ENCODE results near the gene ACIN1.
"Not testable (repeated sequence)": the region's sequence is repeated elsewhere in the genome, so short reads cannot be mapped to it uniquely, and the experiment has no call there.

The ACIN1 gene

DNA sequence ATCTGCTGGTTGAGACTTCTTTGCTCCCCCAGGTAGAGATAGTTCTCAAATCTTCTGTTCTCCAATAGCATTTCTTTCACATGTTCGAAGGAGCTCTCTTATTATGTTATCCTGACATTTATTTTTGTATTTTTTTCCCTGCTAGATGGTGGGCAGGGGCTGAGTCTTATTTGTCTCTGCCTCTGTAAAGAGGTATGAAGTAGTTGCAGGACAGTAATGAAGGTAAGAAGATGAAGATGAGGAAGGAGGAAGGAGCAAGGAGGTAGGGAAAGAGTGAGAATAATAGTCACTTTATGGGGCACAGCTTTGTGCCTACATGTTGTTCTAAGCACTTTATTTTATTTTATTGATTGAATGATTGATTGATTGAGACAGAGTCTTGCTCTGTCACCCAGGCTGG, 14.8 kb upstream of the ACIN1 start:
- Histone ChIP-seq H3F3A (ENCODE audit: insufficient read depth) (no peaks in the 10 kb centered on the region), H3K9ac (ENCODE audit: low read length) (no peak overlapping the region), H3K4me3 (ENCODE audit: insufficient read depth, low read length, poor library complexity, severe bottlenecking) (no peak overlapping the region), H4K20me1 (ENCODE audit: low read depth, low read length) (no peaks in the 10 kb centered on the region), H3K9me2 (replicated peaks; ENCODE audit: insufficient read depth, low read length) (no peaks in the 10 kb centered on the region), H3K36me3 (ENCODE audit: low read length) (no peaks in the 10 kb centered on the region), H3K27me3 (ENCODE audit: low read length) (no peaks in the 10 kb centered on the region), H3K27ac (ENCODE audit: low read depth, low read length) (no peak overlapping the region), H3K9me3 (ENCODE audit: insufficient read depth, low read length) (no peaks in the 10 kb centered on the region), H3K79me2 (ENCODE audit: insufficient read depth, low read length) (no peaks in the 10 kb centered on the region), H3K4me2 (ENCODE audit: low read depth, low read length, poor library complexity, severe bottlenecking) (no peak overlapping the region), H2AFZ (ENCODE audit: low read depth, low read length, severe bottlenecking) (no peak overlapping the region)
- no peak for TF ChIP-seq EZH2phosphoT487 (conservative IDR thresholded peaks at IDR 0.05; ENCODE audit: low read length)
- TF ChIP-seq, protein P1, sequence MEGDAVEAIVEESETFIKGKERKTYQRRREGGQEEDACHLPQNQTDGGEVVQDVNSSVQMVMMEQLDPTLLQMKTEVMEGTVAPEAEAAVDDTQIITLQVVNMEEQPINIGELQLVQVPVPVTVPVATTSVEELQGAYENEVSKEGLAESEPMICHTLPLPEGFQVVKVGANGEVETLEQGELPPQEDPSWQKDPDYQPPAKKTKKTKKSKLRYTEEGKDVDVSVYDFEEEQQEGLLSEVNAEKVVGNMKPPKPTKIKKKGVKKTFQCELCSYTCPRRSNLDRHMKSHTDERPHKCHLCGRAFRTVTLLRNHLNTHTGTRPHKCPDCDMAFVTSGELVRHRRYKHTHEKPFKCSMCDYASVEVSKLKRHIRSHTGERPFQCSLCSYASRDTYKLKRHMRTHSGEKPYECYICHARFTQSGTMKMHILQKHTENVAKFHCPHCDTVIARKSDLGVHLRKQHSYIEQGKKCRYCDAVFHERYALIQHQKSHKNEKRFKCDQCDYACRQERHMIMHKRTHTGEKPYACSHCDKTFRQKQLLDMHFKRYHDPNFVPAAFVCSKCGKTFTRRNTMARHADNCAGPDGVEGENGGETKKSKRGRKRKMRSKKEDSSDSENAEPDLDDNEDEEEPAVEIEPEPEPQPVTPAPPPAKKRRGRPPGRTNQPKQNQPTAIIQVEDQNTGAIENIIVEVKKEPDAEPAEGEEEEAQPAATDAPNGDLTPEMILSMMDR (IDR thresholded peaks at IDR 0.05; ENCODE audit: insufficient read depth, low read length, poor library complexity, severe bottlenecking): no peak

DNA sequence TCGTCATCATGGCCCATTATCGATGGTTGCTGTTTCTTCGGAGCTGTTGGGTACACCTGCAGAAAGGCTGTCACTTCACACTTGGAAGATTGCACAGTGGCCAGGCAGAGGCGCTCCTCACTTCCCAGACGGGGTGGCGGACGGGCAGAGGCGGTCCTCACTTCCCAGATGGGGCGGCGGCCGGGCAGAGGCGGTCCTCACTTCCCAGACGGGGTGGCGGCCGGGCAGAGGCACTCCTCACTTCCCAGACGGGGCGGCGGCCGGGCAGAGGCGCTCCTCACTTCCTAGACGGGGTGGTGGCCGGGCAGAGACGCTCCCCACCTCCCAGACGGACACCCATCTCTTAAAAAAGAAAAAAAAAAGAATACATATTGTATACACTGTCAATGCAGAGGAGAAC, 13.2 kb upstream of the ACIN1 start:
- H3K4me2 ChIP-seq (ENCODE audit: low read depth, low read length, poor library complexity, severe bottlenecking); H3K9ac ChIP-seq (ENCODE audit: low read length); H3K27me3 ChIP-seq (ENCODE audit: low read length); H3K9me3 ChIP-seq (ENCODE audit: insufficient read depth, low read length); H3K79me2 ChIP-seq (ENCODE audit: insufficient read depth, low read length); H3F3A ChIP-seq (ENCODE audit: insufficient read depth); H3K4me3 ChIP-seq (ENCODE audit: insufficient read depth, low read length, poor library complexity, severe bottlenecking); H3K36me3 ChIP-seq (ENCODE audit: low read length); H2AFZ ChIP-seq (ENCODE audit: low read depth, low read length, severe bottlenecking); H3K9me2 ChIP-seq (replicated peaks; ENCODE audit: insufficient read depth, low read length); H4K20me1 ChIP-seq (ENCODE audit: low read depth, low read length); H3K27ac ChIP-seq (ENCODE audit: low read depth, low read length): not testable (repeated sequence)

DNA sequence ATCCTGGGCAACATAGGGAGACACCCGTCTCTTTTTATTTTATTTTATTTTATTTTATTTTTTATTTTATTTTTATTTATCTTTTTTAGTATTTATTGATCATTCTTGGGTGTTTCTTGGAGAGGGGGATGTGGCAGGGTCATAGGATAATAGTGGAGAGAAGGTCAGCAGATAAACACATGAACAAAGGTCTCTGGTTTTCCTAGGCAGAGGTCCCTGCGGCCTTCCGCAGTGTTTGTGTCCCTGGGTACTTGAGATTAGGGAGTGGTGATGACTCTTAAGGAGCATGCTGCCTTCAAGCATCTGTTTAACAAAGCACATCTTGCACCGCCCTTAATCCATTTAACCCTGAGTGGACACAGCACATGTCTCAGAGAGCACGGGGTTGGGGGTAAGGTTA, 12.7 kb upstream of the ACIN1 start:
- H4K20me1 ChIP-seq (ENCODE audit: low read depth, low read length); H3F3A ChIP-seq (ENCODE audit: insufficient read depth); H3K9ac ChIP-seq (ENCODE audit: low read length); H3K4me3 ChIP-seq (ENCODE audit: insufficient read depth, low read length, poor library complexity, severe bottlenecking); H3K9me2 ChIP-seq (replicated peaks; ENCODE audit: insufficient read depth, low read length); H3K9me3 ChIP-seq (ENCODE audit: insufficient read depth, low read length); H3K27me3 ChIP-seq (ENCODE audit: low read length); H3K79me2 ChIP-seq (ENCODE audit: insufficient read depth, low read length); H2AFZ ChIP-seq (ENCODE audit: low read depth, low read length, severe bottlenecking); H3K27ac ChIP-seq (ENCODE audit: low read depth, low read length); H3K36me3 ChIP-seq (ENCODE audit: low read length); H3K4me2 ChIP-seq (ENCODE audit: low read depth, low read length, poor library complexity, severe bottlenecking): not testable (repeated sequence)

DNA sequence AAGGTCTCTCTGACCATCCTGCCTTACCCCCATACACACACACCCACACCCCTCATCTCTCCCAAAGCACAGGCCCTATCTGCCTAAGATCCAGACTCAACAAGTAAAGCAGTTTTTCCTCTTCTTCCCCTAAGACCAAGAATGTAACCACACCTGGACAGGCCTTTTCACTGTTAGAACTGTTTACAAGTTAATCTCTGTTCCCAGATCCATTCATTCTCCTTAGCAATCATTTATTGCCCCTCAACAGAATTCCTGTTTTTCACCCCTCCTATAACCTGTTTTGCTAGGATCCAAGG, 11.8 kb upstream of the ACIN1 start:
- Histone ChIP-seq H2AFZ (ENCODE audit: low read depth, low read length, severe bottlenecking) (no peak overlapping the region), H3K9ac (ENCODE audit: low read length) (no peak overlapping the region), H4K20me1 (ENCODE audit: low read depth, low read length) (no peaks in the 10 kb centered on the region), H3K79me2 (ENCODE audit: insufficient read depth, low read length) (no peaks in the 10 kb centered on the region), H3F3A (ENCODE audit: insufficient read depth) (no peaks in the 10 kb centered on the region), H3K27me3 (ENCODE audit: low read length) (no peaks in the 10 kb centered on the region), H3K4me2 (ENCODE audit: low read depth, low read length, poor library complexity, severe bottlenecking) (no peak overlapping the region), H3K9me2 (replicated peaks; ENCODE audit: insufficient read depth, low read length) (no peaks in the 10 kb centered on the region), H3K9me3 (ENCODE audit: insufficient read depth, low read length) (no peaks in the 10 kb centered on the region), H3K36me3 (ENCODE audit: low read length) (no peaks in the 10 kb centered on the region), H3K4me3 (ENCODE audit: insufficient read depth, low read length, poor library complexity, severe bottlenecking) (no peak overlapping the region), H3K27ac (ENCODE audit: low read depth, low read length) (no peak overlapping the region)
- no peak for TF ChIP-seq EZH2phosphoT487 (conservative IDR thresholded peaks at IDR 0.05; ENCODE audit: low read length)
- TF ChIP-seq, protein P1 (IDR thresholded peaks at IDR 0.05; ENCODE audit: insufficient read depth, low read length, poor library complexity, severe bottlenecking): no peak
